Heart left ventricle (tissue), 16 donors: ENCODE data around the gene TFEB. TPM values are rescaled to one million over a fixed set of nuclear protein-coding genes. Genes with fewer than 3 reads are reported as not detected.

Source experiments
- ATAC-seq, 4 donors: fragments of 200-7000 bp; cut with Tn5 transposase; one replicate each; pipeline ENCODE4 v1.9.1; 2020 to 2022; ENCODE audit warnings: moderate library complexity in 4 of 4, mild to moderate bottlenecking in 3 of 4, moderate number of reproducible peaks in 1 of 4
- DNase-seq, 5 donors: peaks; one replicate each; pipeline ENCODE4 v3.0.0-alpha.2; 2020
- H3K27ac ChIP-seq, 12 donors: fragments of 200-600 bp; sonication (generic) in 4 of 12; one replicate each; pipeline versions ENCODE4 v1.5.0 to v1.8.0; 2016 to 2022; ENCODE audit warnings: mild to moderate bottlenecking in 2 of 12
- H3K27me3 ChIP-seq, 9 donors: fragments of 200-600 bp; sonication (generic) in 2 of 9; one replicate each; pipeline versions ENCODE4 v1.5.1 to v1.8.0; 2016 to 2022; ENCODE audit warnings: mild to moderate bottlenecking in 3 of 9
- H3K36me3 ChIP-seq, 9 donors: fragments of 200-600 bp; sonication (generic) in 2 of 9; one replicate each; pipeline versions ENCODE4 v1.5.0 to v1.8.0; 2018 to 2022; ENCODE audit warnings: mild to moderate bottlenecking in 2 of 9
- H3K4me1 ChIP-seq, 12 donors: fragments of 200-600 bp; sonication (generic) in 4 of 12; one replicate each; pipeline versions ENCODE4 v1.5.0 to v1.8.0; 2016 to 2022; ENCODE audit warnings: mild to moderate bottlenecking in 3 of 12
- H3K4me3 ChIP-seq, 12 donors: fragments of 200-600 bp; sonication (generic) in 4 of 12; one replicate each; pipeline versions ENCODE4 v1.5.0 to v1.8.0; 2017 to 2022; ENCODE audit warnings: mild to moderate bottlenecking in 9 of 12, moderate library complexity in 4 of 12
- H3K9me3 ChIP-seq, 12 donors: fragments of 200-600 bp; sonication (generic) in 4 of 12; one replicate each; pipeline versions ENCODE4 v1.5.0 to v1.8.0; 2016 to 2022; ENCODE audit warnings: mild to moderate bottlenecking in 1 of 12
- POLR2A ChIP-seq, 2 donors: fragments of 450-650 bp; IDR thresholded peaks; one replicate each; pipeline ENCODE4 v1.6.1; 2017; ENCODE audit warnings: antibody characterized with exemption in 2 of 2, mild to moderate bottlenecking in 2 of 2, moderate library complexity in 2 of 2
- WGBS, 4 donors: extraction: QIAGEN DNeasy Blood & Tissue Kit in 2 of 4; methylation state at CpG; one replicate each; pipeline versions ENCODE4 v1.1.5 to v1.1.7; 2013 to 2018; 5-methylcytosine and 5-hydroxymethylcytosine counted together
- intact Hi-C, 10 donors: fragments of 100-400 bp; cut with DNase I; formaldehyde crosslinking; loops; one replicate each; pipeline versions ENCODE4 v1.11.1 to v1.14.2; 2022
- polyA plus RNA-seq, 2 donors: library from polyadenylated mRNA; stranded (reverse); fragments of 200-250 nt; gene quantifications; one replicate each; pipeline ENCODE4 v1.2.3, GENCODE V29; 2013
- total RNA-seq, 9 donors: library from RNA; depleted of rRNA in 2 of 9; stranded (reverse); fragments of >200 nt in 2 of 9; fragmentation: NEBNext Ultra II Directional in 3 of 9; extraction: Animal tissue kit (Norgen Biotek cat#: 25700) in 3 of 9; gene quantifications; one replicate each; pipeline versions ENCODE4 v1.1.0 to v1.2.4, GENCODE V29; 2016 to 2023
- TF ChIP-seq, protein P1 (sequence below), 12 donors: fragments of 200-600 bp; sonication (generic) in 4 of 12; IDR thresholded peaks; one replicate each; pipeline versions ENCODE4 v1.5.0 to v1.8.0; 2018 to 2022; ENCODE audit warnings: antibody characterized with exemption in 12 of 12, mild to moderate bottlenecking in 5 of 12
- donor health status: ischemic (EF 13 %, LVEDD 7.1; RV severe dilation, severe dysfunction).
- donor health status: healthy with polysubstance abuse.
- donor health status: DM: no; HTN: yes; CAD: no.
- donor health status: DM: no; HTN: no; CAD: no.
- donor health status: ischemic (EF 25% LVEDD 6.9; RV normal size, moderate dysfunction).
- donor health status: ischemic (EF 25% LVEDD 5.7; RV mildly dilated, moderate dysfunction).
- donor health status: healthy.
- donor health status: DM: yes; HTN: yes; CAD: no.
- donor health status: ischemic (EF 35%, LVEDD 5.7; RV mildly dilated, moderate dysfunction).
- donor health status: nonischemic (EF 11% LVEDD 7.7; RV severe dilation, severe dysfunction).
- donor health status: DM: yes; HTN: yes; CAD: no.
- donor health status: PGD.
- donor health status: ischemic (EF 29% LVEDD 5.4; RV normal size, mild dysfunction).
- donor health status: nonischemic (EF 23%, LVEDD 6.1; RV moderate dilation, normal function).

The TFEB gene
- total and polyA plus RNA-seq, 11 donors, result 26.2 to 47.2 (median 40.4) TPM

DNA sequence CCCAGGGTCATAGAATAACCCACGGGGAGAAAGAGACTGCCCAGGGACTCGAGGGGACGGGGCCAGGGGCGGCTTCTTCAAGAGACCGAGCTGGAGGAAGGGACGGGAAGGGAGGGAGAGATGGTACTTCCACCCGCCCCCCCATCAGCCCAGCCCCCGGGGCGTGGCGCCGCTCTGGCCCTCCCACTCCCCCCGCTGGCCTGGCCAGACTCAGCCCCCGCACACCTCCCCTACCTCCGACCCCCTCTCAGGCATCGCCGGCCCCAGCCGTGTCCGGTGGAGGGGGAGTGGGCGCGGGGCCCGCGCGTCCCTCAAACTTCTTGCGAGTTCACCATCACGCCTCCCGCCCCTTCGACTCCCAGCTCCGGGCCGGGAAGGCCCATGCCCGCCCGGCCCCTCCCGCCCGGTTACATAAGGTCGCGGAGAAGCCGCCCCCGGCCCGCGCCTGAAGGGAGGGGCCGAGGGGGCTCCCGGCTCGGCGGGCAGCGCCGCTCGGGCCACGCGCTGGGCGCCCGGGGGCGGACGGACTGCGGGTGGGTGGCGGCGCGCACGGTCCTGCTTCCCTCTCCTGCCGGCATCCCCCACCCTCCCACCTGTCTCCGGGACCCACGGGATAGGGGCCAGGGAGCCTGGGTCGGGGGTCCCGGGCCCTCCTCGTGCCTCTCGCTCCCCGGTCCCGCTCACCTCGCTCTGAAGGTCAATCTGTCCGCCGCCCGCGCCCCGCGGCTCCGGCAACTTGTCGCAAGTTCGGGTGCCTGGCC lies 562 bp downstream of the TFEB start:
- H3K4me1 ChIP-seq, result peaks cover 14 to 49% (median 40%) of the 10 kb centered on the region in 12 donors
- no peaks in the 10 kb centered on the region for H3K27me3 ChIP-seq
- intact Hi-C loops, result loop anchor here in 9 of 10 donors (1.0 to 5.0 kb wide), 7 partner anchors 28 to 52 kb away; partner anchors contain the start of gene FRS3 (in 7 of the 9)
- peak overlapping the region; percentile 98 to 100 (median 98) for H3K27ac ChIP-seq
- peak; percentile 66 to 85 (median 82) for ATAC-seq
- WGBS, 4 donors, result 0 to 1% (median 1%) methylated on average over 23 to 76 of the region's 76 CpGs
- peak overlapping the region; percentile 75 to 100 (median 96) for H3K4me3 ChIP-seq
- H3K9me3 ChIP-seq, result no peaks in the 10 kb centered on the region
- TF ChIP-seq, protein P1, sequence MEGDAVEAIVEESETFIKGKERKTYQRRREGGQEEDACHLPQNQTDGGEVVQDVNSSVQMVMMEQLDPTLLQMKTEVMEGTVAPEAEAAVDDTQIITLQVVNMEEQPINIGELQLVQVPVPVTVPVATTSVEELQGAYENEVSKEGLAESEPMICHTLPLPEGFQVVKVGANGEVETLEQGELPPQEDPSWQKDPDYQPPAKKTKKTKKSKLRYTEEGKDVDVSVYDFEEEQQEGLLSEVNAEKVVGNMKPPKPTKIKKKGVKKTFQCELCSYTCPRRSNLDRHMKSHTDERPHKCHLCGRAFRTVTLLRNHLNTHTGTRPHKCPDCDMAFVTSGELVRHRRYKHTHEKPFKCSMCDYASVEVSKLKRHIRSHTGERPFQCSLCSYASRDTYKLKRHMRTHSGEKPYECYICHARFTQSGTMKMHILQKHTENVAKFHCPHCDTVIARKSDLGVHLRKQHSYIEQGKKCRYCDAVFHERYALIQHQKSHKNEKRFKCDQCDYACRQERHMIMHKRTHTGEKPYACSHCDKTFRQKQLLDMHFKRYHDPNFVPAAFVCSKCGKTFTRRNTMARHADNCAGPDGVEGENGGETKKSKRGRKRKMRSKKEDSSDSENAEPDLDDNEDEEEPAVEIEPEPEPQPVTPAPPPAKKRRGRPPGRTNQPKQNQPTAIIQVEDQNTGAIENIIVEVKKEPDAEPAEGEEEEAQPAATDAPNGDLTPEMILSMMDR (IDR thresholded peaks at IDR 0.05), result no peak
- no peak for TF ChIP-seq POLR2A (IDR thresholded peaks at IDR 0.05)
- peak; percentile 87 to 92 (median 91) for DNase-seq
- H3K36me3 ChIP-seq, result peaks cover 0 to 3% (median 0%) of the 10 kb centered on the region in 9 donors

DNA sequence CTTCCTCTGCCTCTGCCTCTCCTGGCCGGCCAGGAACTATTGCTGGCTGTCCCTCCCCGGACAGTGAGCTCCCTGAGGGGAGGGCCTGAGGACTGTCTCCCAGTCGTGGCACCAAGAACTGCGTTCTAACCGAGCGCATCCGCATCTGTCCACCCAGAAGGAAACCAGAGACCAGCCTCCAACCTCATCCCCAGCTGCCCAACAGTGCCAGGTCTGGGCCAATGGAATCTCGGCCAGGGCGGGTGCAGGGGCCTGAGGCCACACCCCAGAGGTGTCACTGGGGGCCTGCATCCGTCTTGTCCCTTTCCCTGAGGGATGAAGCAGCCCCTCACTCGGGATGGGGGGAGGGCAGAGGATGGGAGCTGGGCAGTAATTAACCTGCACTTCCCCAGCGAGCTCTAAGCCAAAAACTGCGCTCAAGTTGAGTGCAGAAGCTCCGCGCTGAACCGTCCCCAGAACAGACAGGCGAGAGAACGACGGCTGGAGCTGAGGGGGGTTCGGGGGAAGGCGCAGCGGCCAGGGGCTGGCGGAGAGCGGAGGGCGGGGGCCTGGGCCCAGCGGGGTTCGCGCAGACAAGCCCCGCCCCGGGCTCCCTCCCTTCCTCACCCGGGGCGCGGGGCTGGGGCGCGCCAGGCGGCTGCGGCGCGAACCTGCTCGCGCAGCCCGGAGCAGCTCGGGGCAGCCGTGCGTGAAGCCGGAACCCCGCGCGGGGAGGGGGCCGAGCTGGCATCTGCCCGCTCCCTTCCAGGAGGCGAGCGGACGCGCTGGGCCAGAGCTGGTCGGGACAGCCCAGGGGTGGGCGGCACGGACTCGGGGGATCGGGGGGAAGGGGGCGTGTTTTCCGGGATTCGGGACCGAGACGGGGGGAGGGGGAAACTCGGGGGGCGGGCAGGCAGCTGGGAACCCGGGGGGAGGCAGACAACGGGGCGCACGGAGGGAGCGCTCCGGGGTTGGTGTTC lies 1.4 kb downstream of the TFEB start:
- intact Hi-C loops, result loop anchor here in 8 of 10 donors (1.0 to 2.0 kb wide), 4 partner anchors 27 to 51 kb away; partner anchors contain the start of gene FRS3 (in 2 of the 8)
- TF ChIP-seq POLR2A (IDR thresholded peaks at IDR 0.05), result peak in 1 of 2 donors; percentile 44
- TF ChIP-seq, protein P1 (IDR thresholded peaks at IDR 0.05), result peak in 1 of 12 donors; percentile 3
- H3K27me3 ChIP-seq, result no peaks in the 10 kb centered on the region
- peaks cover 14 to 58% (median 47%) of the 10 kb centered on the region in 12 donors for H3K4me1 ChIP-seq
- H3K9me3 ChIP-seq, result no peaks in the 10 kb centered on the region
- H3K36me3 ChIP-seq, result peaks cover 0 to 3% (median 0%) of the 10 kb centered on the region in 9 donors
- peak overlapping the region; percentile 98 to 100 (median 98) for H3K27ac ChIP-seq
- peak overlapping the region; percentile 75 to 100 (median 96) for H3K4me3 ChIP-seq
- 0 to 2% (median 1%) methylated on average over 35 to 73 of the region's 73 CpGs for WGBS, 4 donors
- peak; percentile 78 to 89 (median 83) for DNase-seq
- ATAC-seq, result peak; percentile 51 to 76 (median 72)

DNA sequence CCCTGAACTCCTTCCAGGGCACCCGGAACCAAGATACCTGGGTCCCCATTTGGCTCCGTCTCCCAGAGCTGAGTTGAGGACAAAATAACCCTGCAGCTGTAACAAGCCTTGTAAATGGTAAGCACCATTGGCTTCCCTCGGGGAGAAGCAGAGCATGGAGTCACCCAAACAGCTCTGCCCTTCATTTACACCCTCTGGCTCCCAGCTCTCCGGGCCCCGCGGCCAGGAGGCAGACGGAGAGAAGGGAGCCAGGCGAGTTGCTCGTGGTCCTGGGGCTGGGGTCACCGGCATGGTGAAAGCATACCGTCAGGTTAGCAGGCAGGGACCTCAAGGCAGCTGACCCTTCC lies 2.1 kb downstream of the TFEB start:
- peak in 1 of 4 donors; percentile 3 for ATAC-seq
- Histone ChIP-seq H3K27ac (peak overlapping the region; percentile 98 to 100 (median 98)), H3K36me3 (peaks cover 0 to 3% (median 0%) of the 10 kb centered on the region in 9 donors), H3K9me3 (no peaks in the 10 kb centered on the region), H3K4me1 (peaks cover 15 to 64% (median 53%) of the 10 kb centered on the region in 12 donors), H3K4me3 (peak overlapping the region in 11 of 12 donors; percentile 75 to 100 (median 95)), H3K27me3 (no peaks in the 10 kb centered on the region)
- 31 to 47% (median 43%) methylated on average over 6 to 11 of the region's 11 CpGs for WGBS, 4 donors
- intact Hi-C loops, result no loop called here
- TF ChIP-seq, protein P1 (IDR thresholded peaks at IDR 0.05), result no peak
- no peak for TF ChIP-seq POLR2A (IDR thresholded peaks at IDR 0.05)
- DNase-seq, result no peak
